NOMO-1 treated with DMSO at 0.1 percent for 48 hours (cell line): Measurements from ENCODE around the gene PAK5.
A peak's percentile ranks its signal among the peaks of the same experiment; 100 is the strongest.
"Not testable (repeated sequence)": the region's sequence is repeated elsewhere in the genome, so short reads cannot be mapped to it uniquely, and the experiment has no call there.

ENCODE experiments used
- DNase-seq: peaks from one replicate; lab custom pipeline; 2025; ENCODE audit not compliant: unreplicated experiment; lab: John Stamatoyannopoulos, UW

Gene PAK5

DNA sequence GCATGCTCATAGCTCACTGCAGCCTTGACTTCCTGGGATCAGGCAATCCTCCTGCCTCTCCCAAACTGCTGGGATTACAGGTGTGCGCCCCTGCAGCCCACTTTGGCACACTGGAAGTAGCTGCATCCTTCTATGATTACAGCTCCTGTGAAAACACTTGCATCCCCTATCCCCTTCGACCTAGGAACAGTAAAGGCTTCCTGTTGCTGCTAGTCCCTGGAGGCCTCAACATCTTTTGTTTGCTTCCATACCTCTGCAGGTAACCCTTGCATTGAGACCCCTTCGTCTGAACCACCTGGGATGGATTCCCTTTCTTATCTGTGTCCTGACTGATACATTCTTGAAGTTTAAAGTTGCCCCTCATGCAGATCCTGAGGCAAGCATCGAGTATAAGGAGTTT is 152.4 kb downstream of the PAK5 start:
- no peak for DNase-seq

DNA sequence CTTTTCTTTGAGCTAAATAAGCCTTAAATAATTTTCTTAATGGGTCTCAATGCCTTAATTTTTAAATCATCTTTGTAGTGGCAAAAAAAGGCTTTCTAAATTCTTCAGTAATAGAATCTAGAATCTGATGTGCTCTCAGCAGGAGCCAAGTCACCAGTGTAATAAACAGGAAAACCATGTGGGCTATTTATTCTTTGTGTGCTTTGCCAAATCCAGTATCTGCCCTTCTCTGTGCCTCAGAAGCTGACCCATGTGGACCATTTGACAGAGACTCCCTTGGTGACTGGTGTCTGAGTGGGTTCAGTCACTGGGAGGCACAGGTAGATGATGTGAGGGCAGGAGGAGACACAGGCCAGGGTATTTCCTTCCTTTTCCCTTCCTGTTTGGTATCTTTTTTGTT is 152.9 kb downstream of the PAK5 start:
- no peak for DNase-seq

DNA sequence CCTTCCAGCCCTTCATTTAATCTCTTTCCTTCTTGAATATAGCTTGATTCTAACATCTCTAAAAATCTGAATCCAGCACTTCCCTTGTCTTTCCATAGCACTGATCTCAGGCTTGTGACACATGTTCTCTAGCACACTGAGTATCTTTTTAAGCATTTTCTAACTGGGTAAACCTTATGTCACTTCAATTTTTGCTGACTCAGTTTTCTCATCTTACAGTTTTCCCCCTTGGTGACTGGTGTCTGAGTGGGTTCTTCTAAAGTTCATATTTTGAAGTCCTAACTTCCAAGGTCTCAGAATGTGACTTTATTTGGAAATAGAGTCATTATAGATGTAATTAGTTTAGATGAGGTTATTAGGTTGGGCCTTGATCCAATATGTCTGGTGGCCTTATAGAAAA is 153.9 kb downstream of the PAK5 start:
- no peak for DNase-seq

DNA sequence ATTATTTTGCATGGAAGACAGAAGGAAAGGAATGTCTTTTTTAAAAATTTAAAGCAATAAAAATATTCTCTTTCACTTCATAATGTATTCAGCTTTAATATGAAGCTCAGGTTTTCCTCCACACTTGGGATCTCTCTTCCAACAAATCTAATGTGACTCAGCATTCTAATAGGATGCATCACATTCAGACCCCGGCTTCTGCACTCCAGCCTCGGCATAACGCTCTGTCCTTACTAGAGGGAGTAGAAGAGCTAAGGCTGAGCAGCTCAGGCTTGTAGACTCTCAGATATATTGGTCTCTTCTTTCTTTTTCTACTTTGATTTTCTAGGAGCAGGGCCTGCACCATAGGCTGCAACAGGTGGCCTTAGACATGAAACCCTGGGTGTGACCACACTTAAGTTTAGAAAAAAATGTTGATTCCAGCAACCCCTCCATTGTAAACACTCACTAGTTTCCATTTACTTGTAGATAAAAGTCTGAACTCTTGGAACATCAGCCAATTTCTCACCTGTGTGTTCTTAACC is 161.7 kb downstream of the PAK5 start:
- DNase-seq: no peak

DNA sequence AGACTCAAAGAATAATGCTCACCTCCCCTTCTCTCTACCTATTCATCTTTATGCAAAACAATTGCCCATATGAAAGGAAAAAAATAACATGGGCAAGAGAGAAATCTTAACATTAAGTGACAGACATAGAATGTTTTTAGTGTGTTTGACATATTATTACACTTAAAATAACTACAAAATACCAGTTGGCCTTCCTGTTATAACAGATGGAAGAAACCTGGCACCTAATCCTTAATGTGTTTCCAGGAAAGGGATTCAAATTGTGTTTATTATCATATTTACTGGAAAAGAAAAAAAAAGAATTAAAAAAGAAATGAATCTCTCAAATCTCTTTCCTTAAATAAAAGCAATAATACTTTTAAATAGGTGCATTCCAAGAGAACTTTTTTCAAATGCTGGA is 165.9 kb downstream of the PAK5 start:
- DNase-seq: no peak

DNA sequence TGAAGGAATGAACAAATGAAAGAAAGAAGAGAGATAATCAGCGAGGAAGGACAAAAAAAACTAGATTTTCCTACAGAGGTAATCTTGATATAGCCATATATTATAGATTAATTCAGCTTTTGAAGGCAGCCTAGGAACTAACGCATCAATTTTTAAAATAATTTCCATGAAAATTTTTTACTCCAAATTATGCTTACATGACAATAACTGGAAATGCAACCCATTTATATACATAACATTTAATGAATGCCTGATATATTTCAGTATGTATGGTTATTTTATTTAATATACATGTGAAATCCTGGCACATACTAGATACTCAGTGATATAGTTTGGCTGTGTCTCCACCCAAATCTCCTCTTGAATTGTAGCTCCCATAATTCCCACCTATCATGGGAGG is 166.8 kb downstream of the PAK5 start:
- no peak for DNase-seq

DNA sequence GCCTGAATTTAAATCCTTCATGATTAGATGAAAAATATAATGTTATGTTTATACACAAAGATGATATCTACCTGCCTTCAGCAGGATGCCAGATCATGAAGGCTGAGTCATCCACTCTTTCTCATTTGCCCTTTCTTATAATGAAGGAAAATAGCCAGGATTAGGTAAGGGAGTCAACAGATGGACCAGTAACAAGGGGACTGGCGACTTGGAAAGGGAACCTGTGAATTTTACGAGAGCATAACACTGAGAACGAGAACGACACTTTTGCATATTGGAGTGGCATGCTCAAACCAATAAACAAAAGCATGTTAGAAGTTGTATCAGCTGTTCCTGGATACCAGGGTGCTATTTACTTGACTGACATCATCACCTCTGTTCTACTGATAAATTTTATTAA is 170.5 kb downstream of the PAK5 start:
- no peak for DNase-seq

DNA sequence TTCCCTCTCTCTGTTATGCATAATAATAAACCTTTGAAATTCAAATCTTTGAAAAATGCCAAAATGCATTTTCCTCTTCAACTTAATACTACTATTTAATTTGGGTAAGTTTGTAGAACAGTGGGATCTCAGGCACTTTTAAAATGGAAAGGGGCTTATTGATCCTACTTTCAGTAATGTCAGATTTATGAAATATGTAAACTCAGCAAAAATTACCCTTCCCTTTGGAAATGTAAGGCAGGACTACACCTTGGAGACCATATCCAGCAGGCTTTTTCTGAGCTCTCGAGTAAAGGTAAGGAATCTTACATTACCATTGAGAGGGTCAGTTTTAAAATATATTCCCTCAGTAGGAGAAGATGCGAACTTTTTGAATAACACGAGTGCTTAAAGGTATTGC is 175.5 kb downstream of the PAK5 start:
- DNase-seq: no peak

DNA sequence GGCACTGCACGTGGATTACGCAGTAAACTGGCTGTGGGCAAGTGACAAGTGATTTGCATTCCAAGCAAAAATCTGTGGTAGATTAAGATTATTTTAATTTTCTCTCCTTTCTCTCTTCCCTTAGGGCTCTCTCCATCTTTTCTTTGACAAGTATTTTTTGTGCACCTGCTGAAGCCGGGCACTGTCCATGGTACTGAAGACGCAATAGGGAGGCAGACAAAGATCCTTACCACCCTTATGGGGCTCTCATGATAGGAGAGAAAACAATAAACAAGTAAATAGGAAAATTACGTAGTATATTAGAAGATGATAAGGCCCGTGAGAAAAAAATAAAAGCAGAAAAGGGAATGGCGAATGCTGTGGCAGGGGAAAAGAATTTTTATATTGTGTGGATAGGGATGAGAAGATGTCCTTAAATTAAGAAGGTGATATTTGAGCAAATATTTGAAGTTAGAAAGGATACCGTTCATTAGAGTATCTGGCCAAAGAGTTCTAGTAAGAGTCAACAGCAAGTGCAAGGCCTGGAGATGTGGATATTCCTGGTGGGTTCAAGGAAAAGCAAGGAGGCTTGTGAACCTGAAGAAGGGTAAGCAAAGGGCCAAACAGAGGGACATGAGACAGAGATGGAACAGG is 178.5 kb downstream of the PAK5 start:
- peak; percentile 1 for DNase-seq

DNA sequence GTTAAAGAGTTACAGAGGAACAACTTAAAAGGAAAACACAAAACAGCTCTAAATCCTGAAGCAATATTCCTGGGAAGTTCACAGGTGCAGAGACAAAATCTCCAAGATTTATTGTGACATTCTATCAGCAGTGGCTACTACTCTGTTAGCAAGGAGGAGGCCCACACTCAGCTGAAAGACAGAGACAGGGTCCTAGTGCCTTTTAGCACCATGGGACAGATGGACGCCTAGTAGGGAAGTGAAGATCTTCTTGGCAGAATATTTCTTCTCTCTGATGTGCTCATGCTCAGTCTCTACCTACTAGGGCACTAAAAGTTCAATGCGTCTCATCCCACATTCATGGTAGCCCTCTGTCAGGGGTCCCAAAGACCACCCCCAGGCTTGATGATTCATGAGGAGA is 191.1 kb downstream of the PAK5 start:
- no peak for DNase-seq

DNA sequence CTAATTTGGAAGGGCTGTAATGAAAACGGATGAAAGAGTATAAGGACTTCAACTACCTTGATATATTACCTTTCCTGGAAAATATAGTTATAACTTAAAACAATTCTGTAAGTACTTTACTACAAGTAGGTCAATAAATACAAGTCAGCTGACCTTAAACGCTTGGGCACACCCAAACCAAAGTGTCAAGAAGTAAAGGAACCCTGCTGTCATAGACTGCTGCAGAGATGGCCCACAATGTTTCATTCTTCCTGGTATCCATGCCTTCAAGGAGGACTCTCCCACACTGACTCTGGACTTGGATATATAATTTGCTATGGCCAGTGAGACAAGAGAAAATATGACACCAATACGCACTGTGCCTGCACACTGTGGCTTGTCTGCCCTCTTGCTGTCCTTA is 192.5 kb downstream of the PAK5 start:
- DNase-seq: no peak

DNA sequence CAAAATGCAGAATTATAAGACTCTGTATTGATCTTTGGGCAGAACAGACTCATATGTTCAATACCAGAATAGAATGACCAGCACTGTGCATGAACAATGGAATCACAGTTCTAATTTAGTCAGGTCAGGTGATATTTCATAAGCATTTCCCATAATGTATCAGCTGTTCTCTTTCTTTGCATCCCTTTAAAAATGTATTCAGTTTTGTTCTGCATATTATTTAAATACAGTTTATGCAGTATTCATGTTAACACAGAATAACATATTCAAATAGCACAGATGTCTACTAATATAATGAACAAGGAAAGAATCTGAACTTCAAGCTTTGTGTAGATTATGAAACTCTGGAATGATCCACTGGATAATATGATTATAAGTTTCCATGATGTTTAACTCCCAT is 196.0 kb downstream of the PAK5 start:
- DNase-seq: no peak

DNA sequence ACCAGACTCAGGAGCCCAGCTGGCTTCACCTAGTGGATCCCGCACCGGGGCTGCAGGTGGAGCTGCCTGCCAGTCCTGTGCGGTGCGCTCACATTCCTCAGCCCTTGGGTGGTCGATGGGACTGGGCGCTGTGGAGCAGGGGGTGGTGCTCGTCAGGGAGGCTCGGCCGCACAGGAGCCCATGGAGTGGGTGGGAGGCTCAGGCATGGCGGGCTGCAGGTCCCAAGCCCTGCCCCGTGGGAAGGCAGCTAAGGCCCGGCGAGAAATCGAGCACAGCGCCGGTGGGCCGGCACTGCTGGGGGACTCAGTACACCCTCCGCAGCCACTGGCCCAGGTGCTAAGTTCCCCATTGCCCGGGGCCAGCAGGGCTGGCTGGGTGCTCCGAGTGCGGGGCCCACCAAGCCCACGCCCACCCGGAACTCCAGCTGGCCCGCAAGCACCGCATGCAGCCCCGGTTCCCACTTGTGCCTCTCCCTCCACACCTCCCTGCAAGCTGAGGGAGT is 197.3 kb downstream of the PAK5 start:
- DNase-seq: not testable (repeated sequence)

DNA sequence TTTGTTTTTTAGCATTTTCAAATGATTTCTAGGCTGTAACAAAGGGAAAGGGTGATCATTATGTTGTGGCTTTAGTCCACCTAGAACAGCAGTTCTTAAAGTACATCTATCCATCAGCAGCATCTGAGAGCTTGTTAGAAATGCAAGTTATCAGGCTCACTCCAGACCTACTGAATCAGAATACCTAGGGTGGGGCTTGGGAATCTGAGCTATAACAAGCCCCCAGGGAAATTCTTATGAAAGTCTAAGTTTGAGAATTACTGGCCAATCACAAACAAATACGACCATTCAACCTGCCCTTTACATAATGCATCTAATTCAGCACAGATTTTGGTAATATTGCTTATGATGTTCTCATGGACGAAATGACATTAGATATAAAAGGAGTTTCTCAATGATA is 201.0 kb downstream of the PAK5 start:
- no peak for DNase-seq

DNA sequence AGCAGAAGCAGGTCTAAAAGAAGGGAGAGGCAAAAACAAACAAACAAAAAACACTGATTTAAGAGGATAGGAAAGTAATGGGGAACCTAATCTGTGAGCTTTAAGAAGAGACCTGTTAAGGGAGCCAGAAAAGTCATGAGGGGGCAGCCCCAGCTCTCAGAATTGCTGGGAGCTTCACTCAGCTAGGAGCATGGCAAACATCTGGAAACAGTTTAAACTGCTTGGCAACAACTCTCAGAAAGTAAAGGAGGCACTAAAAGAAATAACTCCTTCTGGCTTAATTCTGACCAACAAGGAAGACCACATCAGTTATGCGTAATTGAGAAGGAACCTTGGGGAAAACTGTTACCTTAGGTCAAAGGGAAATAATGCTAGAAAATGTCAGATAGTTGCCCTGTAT is 203.1 kb downstream of the PAK5 start:
- no peak for DNase-seq

DNA sequence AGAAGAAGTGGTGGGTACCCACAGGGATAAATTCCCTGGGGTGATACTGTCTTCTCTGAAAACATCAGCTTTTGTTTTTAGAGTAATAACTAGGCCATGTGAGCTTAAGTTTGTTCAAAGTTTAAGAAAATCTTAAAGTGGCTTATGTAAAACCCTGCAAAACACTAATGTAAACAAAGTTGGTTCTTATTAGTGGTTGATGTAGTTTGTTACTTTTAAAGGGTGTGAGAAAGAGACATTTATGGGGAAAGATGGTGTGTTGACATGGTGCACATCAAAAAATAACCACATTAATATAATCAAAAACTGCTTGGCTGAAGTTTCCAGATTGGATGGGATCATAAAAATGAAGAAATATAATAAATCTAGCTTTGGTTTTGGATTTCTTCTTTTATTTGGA is 204.5 kb downstream of the PAK5 start:
- DNase-seq: no peak

DNA sequence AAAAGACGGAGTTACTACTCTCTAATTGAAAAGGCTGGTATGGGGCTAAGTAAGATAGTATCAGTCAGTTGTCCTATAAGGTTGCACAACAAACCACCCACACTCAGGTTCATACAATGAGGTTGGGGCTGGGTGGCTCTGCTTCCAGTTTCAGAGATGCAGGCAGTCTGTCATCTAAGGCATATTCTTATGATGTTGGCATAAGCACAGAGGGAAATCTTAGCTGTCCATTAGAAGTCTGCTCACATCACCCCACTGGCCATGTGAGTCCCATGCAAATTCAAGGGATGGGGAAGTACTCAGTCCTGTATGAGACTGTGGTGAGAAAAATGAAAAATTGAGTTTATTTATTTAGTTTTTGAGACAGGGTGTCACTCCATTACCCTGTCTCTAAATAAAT is 205.9 kb downstream of the PAK5 start:
- DNase-seq: no peak

DNA sequence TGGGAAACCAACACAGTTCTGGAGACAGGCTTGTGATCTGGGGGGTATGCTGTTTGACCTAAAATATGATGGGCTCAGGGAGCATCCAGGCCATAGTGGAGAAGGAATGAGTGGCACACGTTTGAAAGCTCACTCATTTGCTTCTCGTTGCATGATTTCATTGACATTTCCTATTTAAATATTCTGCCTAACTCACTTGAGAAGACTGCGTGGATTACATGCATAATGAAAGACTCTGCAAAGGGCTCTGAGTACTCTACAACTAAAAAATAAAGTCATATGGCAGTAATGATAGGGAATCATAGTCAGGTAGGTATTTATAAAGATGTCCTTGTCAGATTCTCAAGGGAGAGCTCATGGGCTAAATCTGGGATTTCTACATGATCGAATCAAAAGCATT is 206.6 kb downstream of the PAK5 start:
- DNase-seq: no peak

DNA sequence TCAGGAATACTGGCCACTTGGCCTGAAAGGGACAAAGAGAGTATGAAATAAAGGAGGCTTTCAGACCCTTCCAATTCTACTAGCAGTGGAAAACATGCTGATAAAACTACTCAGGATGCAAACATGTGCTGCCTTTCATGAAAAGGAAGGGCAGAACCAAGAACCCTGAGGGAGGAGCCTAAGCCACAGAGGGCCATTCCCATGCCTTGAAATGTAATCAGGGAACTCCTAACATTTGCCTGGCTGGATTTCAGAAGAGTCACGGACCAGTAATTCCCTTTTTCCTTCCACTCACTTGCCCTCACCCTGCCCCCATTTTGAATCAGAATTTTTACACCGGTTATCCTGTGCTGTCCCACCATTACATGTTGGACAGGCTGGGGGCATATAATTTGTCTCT is 208.3 kb downstream of the PAK5 start:
- no peak for DNase-seq

DNA sequence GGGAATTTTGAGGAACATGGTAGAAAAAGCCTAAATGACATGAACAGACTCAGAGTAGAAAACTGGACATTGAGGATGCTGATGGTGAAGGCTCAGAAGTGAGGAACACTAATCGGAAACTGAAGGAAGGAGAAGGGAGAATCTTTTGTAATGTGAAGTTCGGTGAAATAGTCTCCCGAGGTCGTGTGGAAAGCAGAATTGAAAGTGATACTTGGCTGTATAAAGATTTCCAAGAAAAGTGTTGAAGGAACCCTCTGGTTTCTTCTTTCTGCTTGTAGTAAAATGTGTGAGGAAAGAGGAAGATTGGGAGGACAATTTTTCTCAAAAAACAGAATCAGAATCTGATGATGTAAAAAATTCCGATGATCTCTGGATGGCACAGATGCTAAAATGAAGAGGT is 209.0 kb downstream of the PAK5 start:
- peak; percentile 16 for DNase-seq

DNA sequence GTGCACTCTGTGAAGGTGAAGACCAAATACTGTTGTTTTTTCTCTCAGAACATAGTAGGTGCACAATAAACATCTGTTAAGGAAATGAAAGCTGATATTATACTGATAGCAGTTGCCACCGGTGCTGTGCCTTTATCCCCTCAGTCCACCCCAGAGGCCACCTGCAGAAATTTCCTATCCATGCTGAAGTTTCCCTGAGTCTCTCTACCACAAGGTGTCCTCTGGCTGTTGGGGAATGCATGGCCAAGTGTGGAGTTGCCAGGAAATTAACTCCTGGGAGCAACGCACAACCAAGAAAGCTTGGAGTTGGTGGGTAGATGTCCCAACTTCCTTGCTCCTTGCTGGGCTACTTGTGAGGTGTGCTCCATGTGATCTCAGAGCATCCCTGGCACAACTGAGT is 210.3 kb downstream of the PAK5 start:
- DNase-seq: no peak

DNA sequence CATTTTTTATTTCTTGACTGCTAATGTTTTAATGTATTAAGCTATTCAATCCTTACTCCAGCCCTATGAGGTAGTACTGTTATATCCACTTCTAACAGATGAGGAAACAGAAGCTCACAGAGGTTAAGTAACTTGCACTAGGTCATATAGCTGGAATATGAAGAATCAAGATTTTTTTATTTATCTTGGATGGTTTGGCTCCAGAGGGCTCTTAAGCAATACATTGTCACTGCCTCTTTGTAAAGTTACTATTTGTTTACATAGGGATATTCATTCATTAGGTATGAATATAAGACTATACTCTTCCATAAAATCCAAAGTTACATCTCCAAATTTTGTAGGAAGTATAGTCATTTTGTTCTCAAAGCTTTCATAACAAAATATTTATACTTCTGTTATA is 210.7 kb downstream of the PAK5 start:
- DNase-seq: no peak

DNA sequence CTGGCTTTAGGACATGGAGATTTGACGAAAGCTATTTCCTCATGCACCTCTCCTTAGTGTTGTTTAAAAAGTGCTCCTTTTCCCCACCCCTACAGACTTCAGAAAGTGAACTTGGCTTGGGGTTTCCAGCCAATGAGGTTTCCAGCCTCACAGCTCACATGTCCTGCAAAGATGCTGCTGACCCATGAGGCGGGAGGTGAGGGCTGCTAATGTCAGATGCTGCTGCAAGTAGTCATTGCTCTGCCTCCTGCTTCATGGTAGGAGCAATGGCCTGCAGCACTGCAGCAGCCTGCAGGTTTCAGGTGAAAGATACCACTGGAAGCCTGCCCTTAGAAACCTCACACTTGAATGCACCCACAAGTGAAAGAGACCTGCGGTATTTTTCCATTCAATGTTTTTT is 211.7 kb downstream of the PAK5 start:
- DNase-seq: no peak
